ENCODE results near the gene PROKR2. TPM values are rescaled to one million over a fixed set of nuclear protein-coding genes. Genes with fewer than 3 reads are reported as not detected.

The PROKR2 gene
- total RNA-seq (not detected), polyA plus RNA-seq (not detected), total RNA-seq (not detected)

DNA sequence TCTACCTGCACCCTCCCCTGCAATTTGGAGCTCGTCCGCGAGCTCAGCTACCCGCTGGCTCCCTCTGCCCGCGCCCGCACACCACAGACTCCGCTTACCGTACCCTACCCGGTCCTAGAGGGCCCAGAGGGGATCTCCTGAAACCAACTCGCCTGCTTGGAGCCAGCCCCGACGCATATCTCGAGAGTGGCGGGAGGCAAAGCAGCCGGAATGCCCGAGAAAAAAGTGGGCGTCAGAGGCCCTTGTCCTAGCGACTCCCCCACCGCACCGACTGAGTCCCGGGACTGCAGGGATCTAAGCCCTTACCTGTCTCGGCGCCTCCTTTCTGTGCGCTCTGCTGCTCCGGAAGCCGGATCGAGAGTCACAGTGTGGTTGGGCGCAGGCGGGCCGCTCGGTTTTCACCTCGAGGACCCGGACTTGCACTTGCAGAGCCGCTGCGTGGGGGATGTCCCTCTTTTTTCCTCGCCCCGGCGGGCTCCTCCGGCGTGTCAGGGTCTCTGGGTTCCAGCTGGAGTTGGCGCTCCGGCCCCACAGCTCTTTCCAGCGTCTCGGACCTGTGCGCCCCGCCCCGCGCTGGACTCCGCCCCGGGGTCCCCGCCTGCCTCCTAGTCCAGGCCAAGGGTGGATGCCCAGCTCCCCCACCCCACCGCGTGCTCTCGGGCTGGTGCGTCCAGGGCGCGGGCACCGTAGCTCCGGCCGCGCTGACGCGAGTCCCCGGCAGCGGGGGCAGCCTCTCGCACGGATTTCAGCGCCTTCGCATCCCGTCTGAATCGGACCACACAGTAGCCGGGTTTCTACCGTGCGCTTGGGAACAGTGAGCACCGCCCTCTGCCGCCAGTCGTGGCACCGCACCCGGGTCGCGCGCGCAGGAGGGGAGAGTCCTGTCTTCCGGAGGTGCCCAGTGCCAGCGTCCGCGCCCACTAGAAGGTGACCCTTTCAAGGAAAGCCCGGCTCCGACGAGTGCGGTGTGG is at the start of gene PROKR2:
Gene PROKR2, minus strand, starts transcription at position 767 of the 971 bp plus-strand sequence. CDS start 2,585 bp downstream, outside the sequence.
- Mint-ChIP-seq H3K27me3 (peaks cover 41 to 61% (median 52%) of the 10 kb centered on the region in 5 donors), H3K4me1 (no peaks in the 10 kb centered on the region), H3K9me3 (peaks cover 0 to 5% (median 0%) of the 10 kb centered on the region in 11 donors), H3K4me3 (peak within 1 kb of the TSS in 2 of 10 donors; percentile 33 to 34), H3K36me3 (peaks cover 0 to 5% (median 0%) of the 10 kb centered on the region in 5 donors), H3K27ac (no peak within 1 kb of the TSS)
- Histone ChIP-seq H3K27ac (ENCODE audit: low read depth, low read length) (no peak within 1 kb of the TSS), H3K4me3 (ENCODE audit: low read length) (no peak within 1 kb of the TSS), H3K36me3 (ENCODE audit: control insufficient read depth in 2 of 3, insufficient read depth in 3 of 3, low read length in 3 of 3) (no peaks in the 10 kb centered on the region), H3K9me3 (ENCODE audit: control insufficient read depth in 2 of 3, low read length in 3 of 3) (no peaks in the 10 kb centered on the region), H3K27me3 (ENCODE audit: control insufficient read depth in 2 of 2, insufficient read depth in 2 of 2, low read length in 2 of 2) (no peaks in the 10 kb centered on the region), H3K4me1 (ENCODE audit: control insufficient read depth in 2 of 2, insufficient read depth in 2 of 2, low read length in 2 of 2) (peaks cover 0 to 6% of the 10 kb centered on the region in 2 donors)
- ATAC-seq (no peak), DNase-seq (peak in 1 of 9 donors; percentile 26)
- intact Hi-C loops (cut with micrococcal nuclease): no loop called here
- ChIA-PET POLR2A (no interaction called here), CTCF (no interaction called here)

GRCh38 chr20:5364997-5365597 is 48.3 kb upstream of the PROKR2 start:
- Mint-ChIP-seq H3K4me3 (no peak overlapping the region), H3K27ac (no peak overlapping the region), H3K27me3 (peaks cover 0 to 55% (median 25%) of the 10 kb centered on the region in 5 donors), H3K4me1 (peaks cover 0 to 5% (median 0%) of the 10 kb centered on the region in 7 donors), H3K9me3 (peaks cover 5 to 39% (median 8%) of the 10 kb centered on the region in 11 donors), H3K36me3 (peaks cover 0 to 10% (median 4%) of the 10 kb centered on the region in 5 donors)
- Histone ChIP-seq H3K27ac (ENCODE audit: low read depth, low read length) (no peak overlapping the region), H3K4me3 (ENCODE audit: low read length) (no peak overlapping the region), H3K4me1 (ENCODE audit: control insufficient read depth in 2 of 2, insufficient read depth in 2 of 2, low read length in 2 of 2) (no peaks in the 10 kb centered on the region), H3K27me3 (ENCODE audit: control insufficient read depth in 2 of 2, insufficient read depth in 2 of 2, low read length in 2 of 2) (no peaks in the 10 kb centered on the region), H3K36me3 (ENCODE audit: control insufficient read depth in 2 of 3, insufficient read depth in 3 of 3, low read length in 3 of 3) (no peaks in the 10 kb centered on the region), H3K9me3 (ENCODE audit: control insufficient read depth in 2 of 3, low read length in 3 of 3) (peaks cover 0 to 5% (median 0%) of the 10 kb centered on the region in 3 experiments)
- CTCF ChIA-PET: interaction anchor here (0.8 kb wide), 1 partner anchor 101 kb away, joined by 4 read pairs; no protein-coding TSS in a partner anchor
- DNase-seq (no peak), ATAC-seq (no peak)
- intact Hi-C loops (cut with micrococcal nuclease): no loop called here
- POLR2A ChIA-PET: no interaction called here

- CTCF ChIA-PET: interaction anchor here (0.8 kb wide), 1 partner anchor 101 kb away, joined by 4 read pairs; no protein-coding TSS in a partner anchor
- Histone ChIP-seq H3K4me3 (ENCODE audit: low read length) (no peak overlapping the region), H3K27me3 (ENCODE audit: control insufficient read depth in 2 of 2, insufficient read depth in 2 of 2, low read length in 2 of 2) (no peaks in the 10 kb centered on the region), H3K9me3 (ENCODE audit: control insufficient read depth in 2 of 3, low read length in 3 of 3) (peaks cover 0 to 5% (median 0%) of the 10 kb centered on the region in 3 experiments), H3K4me1 (ENCODE audit: control insufficient read depth in 2 of 2, insufficient read depth in 2 of 2, low read length in 2 of 2) (no peaks in the 10 kb centered on the region), H3K36me3 (ENCODE audit: control insufficient read depth in 2 of 3, insufficient read depth in 3 of 3, low read length in 3 of 3) (no peaks in the 10 kb centered on the region), H3K27ac (ENCODE audit: low read depth, low read length) (no peak overlapping the region)
- DNase-seq: no peak
- Mint-ChIP-seq H3K9me3 (peaks cover 7 to 47% (median 13%) of the 10 kb centered on the region in 11 donors), H3K27ac (no peak overlapping the region), H3K4me1 (no peaks in the 10 kb centered on the region), H3K4me3 (no peak overlapping the region), H3K27me3 (peaks cover 0 to 49% (median 24%) of the 10 kb centered on the region in 5 donors), H3K36me3 (peaks cover 0 to 10% (median 4%) of the 10 kb centered on the region in 5 donors)
- POLR2A ChIA-PET: no interaction called here
- ATAC-seq: no peak
- intact Hi-C loops (cut with micrococcal nuclease): no loop called here
These were observed 47.5 kb upstream of the PROKR2 start for GRCh38 chr20:5364136-5364821.

DNA sequence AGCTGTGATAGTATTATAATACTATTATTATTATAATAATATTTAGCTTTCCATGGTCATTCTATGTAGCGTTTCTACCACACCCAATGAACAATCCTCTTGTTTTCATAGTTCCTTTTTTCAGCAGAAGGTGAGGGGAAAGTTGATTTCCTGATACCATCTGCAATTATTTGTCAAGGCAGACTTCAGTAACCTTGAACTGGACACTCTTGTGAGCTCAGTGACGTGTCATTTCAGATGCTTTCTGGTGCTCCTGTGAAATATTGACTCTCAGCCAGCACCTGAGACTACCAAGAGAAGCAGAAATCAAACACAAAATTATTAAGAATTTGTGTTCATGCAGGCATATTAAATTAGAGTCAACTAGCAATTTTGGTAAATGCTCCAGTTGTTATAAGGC is 46.0 kb upstream of the PROKR2 start:
- intact Hi-C loops (cut with micrococcal nuclease): no loop called here
- no peaks in the 10 kb centered on the region for H3K27me3 ChIP-seq (ENCODE audit: control insufficient read depth in 2 of 2, insufficient read depth in 2 of 2, low read length in 2 of 2)
- H3K4me1 ChIP-seq (ENCODE audit: control insufficient read depth in 2 of 2, insufficient read depth in 2 of 2, low read length in 2 of 2): no peaks in the 10 kb centered on the region
- ChIA-PET CTCF (no interaction called here), POLR2A (no interaction called here)
- ATAC-seq: no peak
- no peak for DNase-seq
- H3K4me3 Mint-ChIP-seq: no peak overlapping the region
- peaks cover 0 to 10% (median 4%) of the 10 kb centered on the region in 5 donors for H3K36me3 Mint-ChIP-seq
- H3K27ac Mint-ChIP-seq: no peak overlapping the region
- H3K27me3 Mint-ChIP-seq: peaks cover 0 to 39% (median 22%) of the 10 kb centered on the region in 5 donors
- H3K9me3 ChIP-seq (ENCODE audit: control insufficient read depth in 2 of 3, low read length in 3 of 3): peaks cover 0 to 5% (median 0%) of the 10 kb centered on the region in 3 experiments
- H3K36me3 ChIP-seq (ENCODE audit: control insufficient read depth in 2 of 3, insufficient read depth in 3 of 3, low read length in 3 of 3): no peaks in the 10 kb centered on the region
- H3K4me1 Mint-ChIP-seq: no peaks in the 10 kb centered on the region
- H3K27ac ChIP-seq (ENCODE audit: low read depth, low read length): no peak overlapping the region
- H3K9me3 Mint-ChIP-seq: peaks cover 7 to 58% (median 15%) of the 10 kb centered on the region in 11 donors
- H3K4me3 ChIP-seq (ENCODE audit: low read length): no peak overlapping the region

DNA sequence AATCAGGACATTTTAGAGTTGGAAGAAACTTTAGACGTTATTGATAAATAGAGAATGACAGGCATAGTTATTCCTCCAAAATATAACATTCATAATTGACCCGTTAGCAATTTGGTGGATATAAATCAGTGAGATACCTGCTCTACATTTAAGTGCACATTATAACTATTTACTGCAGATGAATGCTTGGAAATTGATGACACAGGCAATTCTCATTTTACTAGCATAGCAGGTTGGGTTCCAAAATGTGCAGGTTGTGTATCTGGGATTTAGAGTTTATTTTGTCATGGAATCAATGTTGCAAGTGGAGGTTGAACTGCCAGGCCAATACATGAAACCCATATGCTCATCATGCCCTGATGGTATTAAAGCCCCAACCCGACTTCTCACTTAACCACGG is 44.4 kb upstream of the PROKR2 start:
- Mint-ChIP-seq H3K27ac (no peak overlapping the region), H3K27me3 (peaks cover 0 to 31% (median 22%) of the 10 kb centered on the region in 5 donors), H3K4me1 (no peaks in the 10 kb centered on the region), H3K36me3 (peaks cover 0 to 8% (median 4%) of the 10 kb centered on the region in 5 donors), H3K9me3 (peaks cover 6 to 56% (median 12%) of the 10 kb centered on the region in 11 donors), H3K4me3 (no peak overlapping the region)
- Histone ChIP-seq H3K4me3 (ENCODE audit: low read length) (no peak overlapping the region), H3K36me3 (ENCODE audit: control insufficient read depth in 2 of 3, insufficient read depth in 3 of 3, low read length in 3 of 3) (no peaks in the 10 kb centered on the region), H3K27ac (ENCODE audit: low read depth, low read length) (no peak overlapping the region), H3K4me1 (ENCODE audit: control insufficient read depth in 2 of 2, insufficient read depth in 2 of 2, low read length in 2 of 2) (no peaks in the 10 kb centered on the region), H3K9me3 (ENCODE audit: control insufficient read depth in 2 of 3, low read length in 3 of 3) (peaks cover 0 to 5% (median 0%) of the 10 kb centered on the region in 3 experiments), H3K27me3 (ENCODE audit: control insufficient read depth in 2 of 2, insufficient read depth in 2 of 2, low read length in 2 of 2) (no peaks in the 10 kb centered on the region)
- DNase-seq (no peak), ATAC-seq (no peak)
- intact Hi-C loops (cut with micrococcal nuclease): no loop called here
- ChIA-PET CTCF (no interaction called here), POLR2A (no interaction called here)

DNA sequence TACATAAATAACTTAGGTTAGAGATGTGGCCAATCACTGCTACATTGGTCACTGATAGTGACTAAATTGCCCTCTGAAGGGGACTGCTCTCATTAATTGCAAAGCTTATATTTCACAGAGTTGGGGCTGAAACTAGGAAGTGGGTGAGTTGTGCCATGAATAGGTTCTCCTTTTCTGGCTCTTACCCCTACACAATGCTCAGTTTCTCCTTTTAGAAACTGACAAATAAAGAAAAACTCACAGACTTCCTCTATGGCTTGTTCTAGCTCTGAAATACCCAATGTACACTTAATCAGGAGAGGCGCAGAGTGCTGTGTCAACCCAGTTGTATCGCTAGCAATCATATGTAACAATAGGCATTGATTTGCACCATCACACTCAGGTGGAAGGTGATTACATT is 41.2 kb upstream of the PROKR2 start:
- intact Hi-C loops (cut with micrococcal nuclease): no loop called here
- H3K27ac ChIP-seq (ENCODE audit: low read depth, low read length): no peak overlapping the region

More for the DNA sequence above, 41.2 kb upstream of the PROKR2 start:
- ChIA-PET CTCF (no interaction called here), POLR2A (no interaction called here)
- peaks cover 0 to 24% (median 14%) of the 10 kb centered on the region in 5 donors for H3K27me3 Mint-ChIP-seq
- H3K27ac Mint-ChIP-seq: no peak overlapping the region
- H3K9me3 ChIP-seq (ENCODE audit: control insufficient read depth in 2 of 3, low read length in 3 of 3): no peaks in the 10 kb centered on the region
- H3K36me3 Mint-ChIP-seq: no peaks in the 10 kb centered on the region
- peak; percentile 68 for ATAC-seq
- H3K36me3 ChIP-seq (ENCODE audit: control insufficient read depth in 2 of 3, insufficient read depth in 3 of 3, low read length in 3 of 3): no peaks in the 10 kb centered on the region
- no peaks in the 10 kb centered on the region for H3K4me1 ChIP-seq (ENCODE audit: control insufficient read depth in 2 of 2, insufficient read depth in 2 of 2, low read length in 2 of 2)
- H3K27me3 ChIP-seq (ENCODE audit: control insufficient read depth in 2 of 2, insufficient read depth in 2 of 2, low read length in 2 of 2): no peaks in the 10 kb centered on the region
- no peak overlapping the region for H3K4me3 ChIP-seq (ENCODE audit: low read length)
- DNase-seq: no peak
- peaks cover 0 to 10% (median 0%) of the 10 kb centered on the region in 7 donors for H3K4me1 Mint-ChIP-seq
- H3K9me3 Mint-ChIP-seq: peaks cover 0 to 32% (median 10%) of the 10 kb centered on the region in 11 donors
- H3K4me3 Mint-ChIP-seq: no peak overlapping the region
